ENCODE results near the gene ORC5. TPM values are rescaled to one million over a fixed set of nuclear protein-coding genes. Genes with fewer than 3 reads are reported as not detected.

The ORC5 gene
- total RNA-seq, 4 donors from 2014 or later: 4.3 to 21.6 (median 19.6) TPM

- DNase-seq: no peak
- 19 to 34% methylated on average over 16 to 25 of the region's 29 CpGs for WGBS, 2 donors
- Histone ChIP-seq H3K27me3 (peaks cover 0 to 12% (median 0%) of the 10 kb centered on the region in 4 donors), H3K4me1 (peaks cover 0 to 6% (median 0%) of the 10 kb centered on the region in 3 donors), H3K4me3 (no peak overlapping the region), H3K36me3 (no peaks in the 10 kb centered on the region), H3K27ac (no peak overlapping the region), H3K9me3 (no peaks in the 10 kb centered on the region)
- intact Hi-C loops (cut with DNase I): loop anchor here (10.0 kb wide), 1 partner anchor 613 kb away; no protein-coding TSS in a partner anchor
- TF ChIP-seq, protein P1, sequence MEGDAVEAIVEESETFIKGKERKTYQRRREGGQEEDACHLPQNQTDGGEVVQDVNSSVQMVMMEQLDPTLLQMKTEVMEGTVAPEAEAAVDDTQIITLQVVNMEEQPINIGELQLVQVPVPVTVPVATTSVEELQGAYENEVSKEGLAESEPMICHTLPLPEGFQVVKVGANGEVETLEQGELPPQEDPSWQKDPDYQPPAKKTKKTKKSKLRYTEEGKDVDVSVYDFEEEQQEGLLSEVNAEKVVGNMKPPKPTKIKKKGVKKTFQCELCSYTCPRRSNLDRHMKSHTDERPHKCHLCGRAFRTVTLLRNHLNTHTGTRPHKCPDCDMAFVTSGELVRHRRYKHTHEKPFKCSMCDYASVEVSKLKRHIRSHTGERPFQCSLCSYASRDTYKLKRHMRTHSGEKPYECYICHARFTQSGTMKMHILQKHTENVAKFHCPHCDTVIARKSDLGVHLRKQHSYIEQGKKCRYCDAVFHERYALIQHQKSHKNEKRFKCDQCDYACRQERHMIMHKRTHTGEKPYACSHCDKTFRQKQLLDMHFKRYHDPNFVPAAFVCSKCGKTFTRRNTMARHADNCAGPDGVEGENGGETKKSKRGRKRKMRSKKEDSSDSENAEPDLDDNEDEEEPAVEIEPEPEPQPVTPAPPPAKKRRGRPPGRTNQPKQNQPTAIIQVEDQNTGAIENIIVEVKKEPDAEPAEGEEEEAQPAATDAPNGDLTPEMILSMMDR (IDR thresholded peaks at IDR 0.05): peak; percentile 44 to 69 (median 58)
- TF ChIP-seq POLR2A (IDR thresholded peaks at IDR 0.05): no peak
Measured at GRCh38 chr7:104231054-104232046, 23.5 kb upstream of the ORC5 start.

- no peak for DNase-seq
- 21 to 26% methylated on average over 4 of the region's 4 CpGs for WGBS, 2 donors
- H3K36me3 ChIP-seq: no peaks in the 10 kb centered on the region
- H3K27ac ChIP-seq: no peak overlapping the region
- intact Hi-C loops (cut with DNase I): loop anchor here (10.0 kb wide), 1 partner anchor 614 kb away; no protein-coding TSS in a partner anchor
- peaks cover 0 to 12% (median 0%) of the 10 kb centered on the region in 4 donors for H3K27me3 ChIP-seq
- no peak overlapping the region for H3K4me3 ChIP-seq
- H3K4me1 ChIP-seq: peaks cover 0 to 6% (median 0%) of the 10 kb centered on the region in 3 donors
- H3K9me3 ChIP-seq: no peaks in the 10 kb centered on the region
- TF ChIP-seq, protein P1 (IDR thresholded peaks at IDR 0.05): no peak
- no peak for TF ChIP-seq POLR2A (IDR thresholded peaks at IDR 0.05)
Measured at GRCh38 chr7:104230606-104231005, 22.8 kb upstream of the ORC5 start.

DNA sequence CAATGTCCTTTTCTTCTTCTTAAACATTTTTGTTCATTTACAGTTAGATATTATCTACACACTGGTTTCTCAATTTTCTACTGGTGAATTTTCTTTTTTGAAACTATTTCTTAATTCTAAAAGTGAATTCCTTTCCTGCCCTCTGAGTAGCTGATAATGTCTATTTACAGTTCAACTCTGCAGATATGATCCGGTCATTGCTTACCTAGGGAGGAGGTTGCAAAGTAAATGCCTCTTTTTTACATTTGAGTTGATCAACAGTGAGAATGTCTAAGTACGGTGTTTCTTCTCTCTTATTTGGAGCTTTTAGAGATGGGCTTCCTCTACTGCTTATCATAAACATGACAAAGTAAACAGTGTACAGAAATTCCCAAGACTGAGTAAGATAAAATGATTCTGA lies 20.6 kb upstream of the ORC5 start:
- intact Hi-C loops (cut with DNase I): no loop called here
- no peak for TF ChIP-seq POLR2A (IDR thresholded peaks at IDR 0.05)
- TF ChIP-seq, protein P1 (IDR thresholded peaks at IDR 0.05): no peak
- 63% methylated on average over 2 of the region's 2 CpGs for WGBS, 2 donors

GRCh38 chr7:104225451-104225850 lies 17.6 kb upstream of the ORC5 start:
- DNase-seq: no peak
- H3K4me1 ChIP-seq: no peaks in the 10 kb centered on the region
- no peaks in the 10 kb centered on the region for H3K36me3 ChIP-seq
- H3K4me3 ChIP-seq: no peak overlapping the region
- no peak overlapping the region for H3K27ac ChIP-seq
- peaks cover 0 to 6% (median 0%) of the 10 kb centered on the region in 4 donors for H3K27me3 ChIP-seq
- peaks cover 0 to 4% (median 0%) of the 10 kb centered on the region in 3 donors for H3K9me3 ChIP-seq
- 70 to 100% methylated on average over 1 of the region's 1 CpG for WGBS, 2 donors
- no peak for TF ChIP-seq POLR2A (IDR thresholded peaks at IDR 0.05)
- TF ChIP-seq, protein P1 (IDR thresholded peaks at IDR 0.05): no peak
- intact Hi-C loops (cut with DNase I): no loop called here

More for the DNA sequence above, 20.6 kb upstream of the ORC5 start:
- no peak for DNase-seq
- Histone ChIP-seq H3K36me3 (no peaks in the 10 kb centered on the region), H3K4me1 (peaks cover 0 to 6% (median 0%) of the 10 kb centered on the region in 3 donors), H3K9me3 (no peaks in the 10 kb centered on the region), H3K27ac (no peak overlapping the region), H3K27me3 (peaks cover 0 to 12% (median 0%) of the 10 kb centered on the region in 4 donors), H3K4me3 (no peak overlapping the region)

GRCh38 chr7:104217620-104218019 lies 9.8 kb upstream of the ORC5 start:
- peaks cover 0 to 9% (median 0%) of the 10 kb centered on the region in 3 donors for H3K9me3 ChIP-seq
- WGBS, 2 donors: 79 to 83% methylated on average over 4 of the region's 4 CpGs
- H3K4me1 ChIP-seq: no peaks in the 10 kb centered on the region
- no peaks in the 10 kb centered on the region for H3K36me3 ChIP-seq
- H3K27ac ChIP-seq: no peak overlapping the region
- no peak for DNase-seq
- intact Hi-C loops (cut with DNase I): no loop called here
- peaks cover 0 to 6% (median 0%) of the 10 kb centered on the region in 4 donors for H3K27me3 ChIP-seq
- TF ChIP-seq POLR2A (IDR thresholded peaks at IDR 0.05): no peak
- TF ChIP-seq, protein P1 (IDR thresholded peaks at IDR 0.05): no peak
- no peak overlapping the region for H3K4me3 ChIP-seq

Data from esophagus squamous epithelium (tissue), 5 donors.